H1 (cell line): ENCODE data around the gene XPNPEP3.

Source experiments
- ATF2 ChIP-seq: IDR thresholded peaks from 2 replicates; pipeline ENCODE4 v1.6.1; 2012; ENCODE audit warnings: low read length, inconsistent platforms
- EZH2 ChIP-seq: fragments of 200-600 bp; sonication (generic); IDR thresholded peaks from 2 replicates; pipeline ENCODE4 v1.7.1; 2012; ENCODE audit warnings: low read depth, mild to moderate bottlenecking, moderate library complexity, low read length, inconsistent platforms; ENCODE audit not compliant: severe bottlenecking
- KDM1A ChIP-seq: fragments of 200-600, 300-600 bp; sonication (generic); IDR thresholded peaks from 2 replicates; pipeline ENCODE4 v1.7.1; 2016; ENCODE audit warnings: mild to moderate bottlenecking, low read length, borderline replicate concordance
- POLR2A ChIP-seq, 2 experiments: IDR thresholded peaks; 1 replicate in 1 of 2; 2 replicates in 1 of 2; pipeline ENCODE4 v1.6.1; 2011; ENCODE audit warnings: low read depth in 2 of 2, low read length in 2 of 2, mild to moderate bottlenecking in 2 of 2; ENCODE audit errors: control extremely low read depth in 1 of 2
- SIN3A ChIP-seq, 2 experiments: IDR thresholded peaks in 1 of 2; conservative IDR thresholded peaks in 1 of 2; 2 replicates each; pipeline ENCODE4 v1.6.1; 2011 to 2012; ENCODE audit warnings: low read length in 2 of 2, improper control_type of control experiment in 1 of 2, low read depth in 1 of 2, mild to moderate bottlenecking in 1 of 2

GRCh38 chr22:40877488-40877887, 20.5 kb downstream of the XPNPEP3 start:
- TF ChIP-seq SIN3A (conservative IDR thresholded peaks at IDR 0.05 in 1 of 2, IDR thresholded peaks at IDR 0.05 in 1 of 2; ENCODE audit: low read depth in 1 of 2, low read length in 2 of 2) (no peak), ATF2 (no peak), KDM1A (no peak), POLR2A (IDR thresholded peaks at IDR 0.05; ENCODE audit: control extremely low read depth in 1 of 2, low read depth in 2 of 2, low read length in 2 of 2) (no peak), EZH2 (no peak)
